Measurements from ENCODE around the gene SPEN.

DNA sequence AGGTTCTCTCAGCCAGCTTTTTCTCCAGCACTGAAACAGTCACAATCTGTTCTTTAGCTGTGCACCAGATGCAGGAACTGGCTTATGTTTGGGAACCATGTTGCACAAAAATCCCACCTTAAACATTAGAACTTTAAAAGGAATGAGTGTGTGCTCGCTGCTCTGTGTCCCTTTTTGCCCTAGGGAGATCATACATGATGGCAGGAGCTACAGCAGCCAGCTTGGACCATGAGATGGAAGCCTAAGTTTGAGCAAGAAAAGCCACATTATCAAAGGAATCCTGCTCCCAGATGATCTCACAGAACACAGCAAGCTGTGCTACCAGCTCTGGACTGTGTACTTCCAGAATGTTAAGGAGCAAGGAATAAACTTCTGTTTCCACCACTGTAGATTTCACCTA lies 124.9 kb downstream of the SPEN start:
- TF ChIP-seq, protein P1, sequence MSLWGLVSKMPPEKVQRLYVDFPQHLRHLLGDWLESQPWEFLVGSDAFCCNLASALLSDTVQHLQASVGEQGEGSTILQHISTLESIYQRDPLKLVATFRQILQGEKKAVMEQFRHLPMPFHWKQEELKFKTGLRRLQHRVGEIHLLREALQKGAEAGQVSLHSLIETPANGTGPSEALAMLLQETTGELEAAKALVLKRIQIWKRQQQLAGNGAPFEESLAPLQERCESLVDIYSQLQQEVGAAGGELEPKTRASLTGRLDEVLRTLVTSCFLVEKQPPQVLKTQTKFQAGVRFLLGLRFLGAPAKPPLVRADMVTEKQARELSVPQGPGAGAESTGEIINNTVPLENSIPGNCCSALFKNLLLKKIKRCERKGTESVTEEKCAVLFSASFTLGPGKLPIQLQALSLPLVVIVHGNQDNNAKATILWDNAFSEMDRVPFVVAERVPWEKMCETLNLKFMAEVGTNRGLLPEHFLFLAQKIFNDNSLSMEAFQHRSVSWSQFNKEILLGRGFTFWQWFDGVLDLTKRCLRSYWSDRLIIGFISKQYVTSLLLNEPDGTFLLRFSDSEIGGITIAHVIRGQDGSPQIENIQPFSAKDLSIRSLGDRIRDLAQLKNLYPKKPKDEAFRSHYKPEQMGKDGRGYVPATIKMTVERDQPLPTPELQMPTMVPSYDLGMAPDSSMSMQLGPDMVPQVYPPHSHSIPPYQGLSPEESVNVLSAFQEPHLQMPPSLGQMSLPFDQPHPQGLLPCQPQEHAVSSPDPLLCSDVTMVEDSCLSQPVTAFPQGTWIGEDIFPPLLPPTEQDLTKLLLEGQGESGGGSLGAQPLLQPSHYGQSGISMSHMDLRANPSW (CRISPR knock-in tag; IDR thresholded peaks at IDR 0.05), result no peak
- TF ChIP-seq NR2F6 (CRISPR knock-in tag; IDR thresholded peaks at IDR 0.05) (no peak), RFX7 (CRISPR knock-in tag; IDR thresholded peaks at IDR 0.05) (no peak), SIN3A (IDR thresholded peaks at IDR 0.05; ENCODE audit: borderline replicate concordance in 2 of 2, control insufficient read depth in 1 of 2, low read depth in 2 of 2, low read length in 2 of 2) (no peak), ZNF224 (CRISPR knock-in tag; IDR thresholded peaks at IDR 0.05) (no peak), XRCC4 (IDR thresholded peaks at IDR 0.05; ENCODE audit: extremely low read depth, insufficient read depth, insufficient read length) (no peak), BHLHE40 (IDR thresholded peaks at IDR 0.05; ENCODE audit: low read length) (no peak)
- TF ChIP-seq, protein P2, sequence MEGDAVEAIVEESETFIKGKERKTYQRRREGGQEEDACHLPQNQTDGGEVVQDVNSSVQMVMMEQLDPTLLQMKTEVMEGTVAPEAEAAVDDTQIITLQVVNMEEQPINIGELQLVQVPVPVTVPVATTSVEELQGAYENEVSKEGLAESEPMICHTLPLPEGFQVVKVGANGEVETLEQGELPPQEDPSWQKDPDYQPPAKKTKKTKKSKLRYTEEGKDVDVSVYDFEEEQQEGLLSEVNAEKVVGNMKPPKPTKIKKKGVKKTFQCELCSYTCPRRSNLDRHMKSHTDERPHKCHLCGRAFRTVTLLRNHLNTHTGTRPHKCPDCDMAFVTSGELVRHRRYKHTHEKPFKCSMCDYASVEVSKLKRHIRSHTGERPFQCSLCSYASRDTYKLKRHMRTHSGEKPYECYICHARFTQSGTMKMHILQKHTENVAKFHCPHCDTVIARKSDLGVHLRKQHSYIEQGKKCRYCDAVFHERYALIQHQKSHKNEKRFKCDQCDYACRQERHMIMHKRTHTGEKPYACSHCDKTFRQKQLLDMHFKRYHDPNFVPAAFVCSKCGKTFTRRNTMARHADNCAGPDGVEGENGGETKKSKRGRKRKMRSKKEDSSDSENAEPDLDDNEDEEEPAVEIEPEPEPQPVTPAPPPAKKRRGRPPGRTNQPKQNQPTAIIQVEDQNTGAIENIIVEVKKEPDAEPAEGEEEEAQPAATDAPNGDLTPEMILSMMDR (IDR thresholded peaks at IDR 0.05 in 2 of 3, conservative IDR thresholded peaks at IDR 0.05 in 1 of 3; ENCODE audit: insufficient read depth in 2 of 3, low read depth in 1 of 3, low read length in 3 of 3), result no peak

Data from K562 (cell line).